ENCODE results near the gene KHDC1L.
"Not testable (repeated sequence)": the region's sequence is repeated elsewhere in the genome, so short reads cannot be mapped to it uniquely, and the experiment has no call there.

Gene KHDC1L

DNA sequence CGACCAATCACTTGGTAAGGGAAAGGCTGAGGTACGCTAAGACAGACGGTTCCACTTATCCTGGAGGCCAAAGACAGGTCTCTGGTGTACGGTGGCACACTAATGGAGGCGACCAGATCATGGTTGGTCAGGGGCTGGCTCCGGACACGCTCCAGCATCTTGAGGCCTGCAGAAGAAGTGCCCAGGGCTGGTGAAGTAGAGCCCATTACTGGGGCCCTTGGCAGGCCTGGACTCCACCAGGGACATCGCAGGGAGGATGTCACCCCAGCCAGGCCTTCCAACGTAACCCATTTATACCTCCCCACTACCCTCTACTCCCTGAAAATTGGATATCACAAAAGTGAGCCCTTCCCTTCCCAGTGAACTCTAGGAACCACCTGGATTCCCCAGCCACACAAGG is 16.2 kb downstream of the KHDC1L start:
- no peaks in the 10 kb centered on the region for H3K4me1 ChIP-seq (ENCODE audit: control insufficient read depth, insufficient read depth, low read length)
- no peak overlapping the region for H3K27ac ChIP-seq (ENCODE audit: insufficient read depth, low read depth, low read length, poor library complexity, severe bottlenecking)
- H3K9me3 ChIP-seq (ENCODE audit: control insufficient read depth, low read length), result no peaks in the 10 kb centered on the region
- no peaks in the 10 kb centered on the region for H3K27me3 ChIP-seq (ENCODE audit: control insufficient read depth, insufficient read depth, low read length, poor library complexity, severe bottlenecking)
- 77 to 83% methylated on average over 9 of the region's 9 CpGs for WGBS, 2 experiments
- H3K4me3 ChIP-seq (ENCODE audit: insufficient read depth, low read depth, low read length), result no peak overlapping the region
- H3K36me3 ChIP-seq (ENCODE audit: control insufficient read depth, insufficient read depth, low read length), result no peaks in the 10 kb centered on the region

DNA sequence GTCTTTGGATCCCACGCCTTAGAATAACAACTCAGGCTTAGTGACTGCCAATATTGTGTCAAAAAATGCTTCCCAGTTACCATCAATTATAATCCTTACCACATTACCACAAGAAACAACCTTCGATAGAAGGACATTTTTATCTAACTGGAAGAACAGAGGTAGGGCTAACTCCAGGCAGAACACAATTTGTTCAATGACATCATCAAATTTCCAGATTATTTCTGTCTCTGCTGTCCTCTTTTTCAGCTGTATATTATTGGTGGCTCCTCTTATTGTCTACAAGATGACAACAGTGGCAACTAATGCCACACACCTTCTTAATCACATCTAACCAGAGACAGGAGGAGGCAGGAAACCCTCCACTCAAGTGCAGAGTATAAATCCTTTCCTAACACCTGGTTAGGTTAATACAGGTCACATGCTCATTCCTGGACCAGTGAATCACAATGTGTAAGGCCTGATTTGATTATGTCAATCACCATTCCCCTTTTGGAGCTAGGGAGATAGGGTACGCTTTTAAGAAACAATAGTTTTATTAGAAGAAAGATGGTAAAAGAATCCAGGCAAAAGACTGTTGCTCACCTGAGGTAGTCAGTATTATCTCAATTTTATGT is 18.0 kb downstream of the KHDC1L start:
- Histone ChIP-seq H3K36me3 (ENCODE audit: control insufficient read depth, insufficient read depth, low read length) (no peaks in the 10 kb centered on the region), H3K4me1 (ENCODE audit: control insufficient read depth, insufficient read depth, low read length) (no peaks in the 10 kb centered on the region), H3K27me3 (ENCODE audit: control insufficient read depth, insufficient read depth, low read length, poor library complexity, severe bottlenecking) (no peaks in the 10 kb centered on the region), H3K9me3 (ENCODE audit: control insufficient read depth, low read length) (no peaks in the 10 kb centered on the region), H3K4me3 (ENCODE audit: insufficient read depth, low read depth, low read length) (no peak overlapping the region), H3K27ac (ENCODE audit: insufficient read depth, low read depth, low read length, poor library complexity, severe bottlenecking) (no peak overlapping the region)
- 93 to 97% methylated on average over 3 of the region's 3 CpGs for WGBS, 2 experiments

DNA sequence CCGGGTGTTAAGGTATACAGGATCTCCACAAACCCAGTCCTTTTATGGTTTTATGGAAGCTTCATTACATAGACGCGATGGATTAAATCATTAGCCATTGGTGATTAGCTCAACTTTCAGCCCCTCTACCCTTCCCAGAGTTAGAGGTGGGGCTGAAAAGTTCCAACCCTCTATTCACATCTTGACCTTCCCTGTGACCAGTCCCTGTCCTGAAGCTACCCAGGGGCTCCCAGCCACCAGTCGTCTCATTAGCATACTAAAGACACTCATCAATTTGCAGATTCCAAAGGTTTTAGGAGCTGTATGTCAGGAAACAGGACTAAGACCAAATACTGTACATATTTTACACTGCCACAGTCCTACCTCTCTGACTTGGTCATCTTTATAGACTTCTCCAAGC is 21.0 kb downstream of the KHDC1L start:
- no peaks in the 10 kb centered on the region for H3K36me3 ChIP-seq (ENCODE audit: control insufficient read depth, insufficient read depth, low read length)
- no peaks in the 10 kb centered on the region for H3K4me1 ChIP-seq (ENCODE audit: control insufficient read depth, insufficient read depth, low read length)
- no peaks in the 10 kb centered on the region for H3K9me3 ChIP-seq (ENCODE audit: control insufficient read depth, low read length)
- H3K4me3 ChIP-seq (ENCODE audit: insufficient read depth, low read depth, low read length), result no peak overlapping the region
- H3K27ac ChIP-seq (ENCODE audit: insufficient read depth, low read depth, low read length, poor library complexity, severe bottlenecking), result no peak overlapping the region
- 67 to 74% methylated on average over 4 of the region's 4 CpGs for WGBS, 2 experiments
- no peaks in the 10 kb centered on the region for H3K27me3 ChIP-seq (ENCODE audit: control insufficient read depth, insufficient read depth, low read length, poor library complexity, severe bottlenecking)

DNA sequence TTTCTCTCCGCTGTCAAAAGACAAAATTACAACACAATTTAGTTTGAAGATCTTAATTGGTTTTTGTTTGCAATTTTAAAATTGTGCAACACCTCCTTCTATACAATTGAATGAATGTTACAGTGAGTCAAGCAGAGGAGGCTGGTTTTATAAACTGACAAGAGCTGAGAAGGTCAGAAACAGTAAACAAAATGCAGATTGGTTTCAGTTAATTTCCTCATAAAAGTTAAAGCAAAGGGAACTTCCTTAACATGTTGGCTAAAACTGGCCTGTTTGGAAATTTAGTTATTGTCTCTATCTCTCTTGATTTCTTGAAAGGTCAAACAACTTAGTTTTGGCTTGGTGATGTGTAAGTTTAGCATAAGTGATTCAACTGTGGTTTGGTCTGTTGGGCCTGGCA is 22.2 kb downstream of the KHDC1L start:
- 78% methylated on average over 1 of the region's 1 CpG; no CpG with 5 or more reads in 1 of the 2 experiments for WGBS, 2 experiments
- Histone ChIP-seq H3K27ac (ENCODE audit: insufficient read depth, low read depth, low read length, poor library complexity, severe bottlenecking) (no peak overlapping the region), H3K9me3 (ENCODE audit: control insufficient read depth, low read length) (no peaks in the 10 kb centered on the region), H3K36me3 (ENCODE audit: control insufficient read depth, insufficient read depth, low read length) (no peaks in the 10 kb centered on the region), H3K4me3 (ENCODE audit: insufficient read depth, low read depth, low read length) (no peak overlapping the region), H3K27me3 (ENCODE audit: control insufficient read depth, insufficient read depth, low read length, poor library complexity, severe bottlenecking) (no peaks in the 10 kb centered on the region), H3K4me1 (ENCODE audit: control insufficient read depth, insufficient read depth, low read length) (no peaks in the 10 kb centered on the region)

DNA sequence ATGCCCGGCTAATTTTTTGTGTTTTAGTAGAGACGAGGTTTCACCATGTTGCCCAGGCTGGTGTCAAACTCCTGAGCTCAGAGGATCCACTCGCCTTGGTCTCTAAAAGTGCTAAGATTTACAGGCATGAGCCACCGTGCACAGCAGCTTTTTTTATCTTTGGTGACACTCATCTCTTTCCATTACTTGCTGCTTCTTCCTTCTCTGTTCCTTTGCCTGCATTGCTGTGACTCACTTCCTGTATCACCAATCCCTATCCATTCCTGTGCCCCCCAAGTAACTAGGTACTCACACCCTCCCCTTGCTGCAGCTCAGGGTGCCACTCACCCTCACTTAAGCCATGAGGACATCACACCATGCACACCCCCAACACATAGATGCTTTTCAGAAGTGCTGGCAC is 24.6 kb downstream of the KHDC1L start:
- no peaks in the 10 kb centered on the region for H3K36me3 ChIP-seq (ENCODE audit: control insufficient read depth, insufficient read depth, low read length)
- no peaks in the 10 kb centered on the region for H3K27me3 ChIP-seq (ENCODE audit: control insufficient read depth, insufficient read depth, low read length, poor library complexity, severe bottlenecking)
- 91% methylated on average over 4 of the region's 4 CpGs for WGBS, 2 experiments

DNA sequence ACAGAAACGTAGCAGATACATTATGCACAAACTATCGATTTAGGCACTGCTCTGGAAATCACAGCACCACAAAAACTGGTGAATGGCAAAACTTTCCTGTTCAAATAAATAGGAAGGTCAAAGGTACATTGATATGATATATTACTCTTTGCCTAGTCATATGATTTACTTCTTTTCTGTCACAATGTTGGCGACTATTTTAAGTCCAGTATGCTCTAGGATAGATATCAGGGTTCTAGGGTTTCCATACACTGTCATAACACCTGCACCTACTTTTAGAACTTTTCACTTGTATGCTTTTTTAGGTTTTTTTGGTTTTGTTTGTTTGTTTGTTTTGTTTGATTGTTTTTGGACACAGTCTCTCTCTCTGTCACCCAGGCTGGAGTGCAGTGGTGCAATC is 25.0 kb downstream of the KHDC1L start:
- no peaks in the 10 kb centered on the region for H3K27me3 ChIP-seq (ENCODE audit: control insufficient read depth, insufficient read depth, low read length, poor library complexity, severe bottlenecking)
- no peak overlapping the region for H3K27ac ChIP-seq (ENCODE audit: insufficient read depth, low read depth, low read length, poor library complexity, severe bottlenecking)
- no peaks in the 10 kb centered on the region for H3K9me3 ChIP-seq (ENCODE audit: control insufficient read depth, low read length)
- no peaks in the 10 kb centered on the region for H3K4me1 ChIP-seq (ENCODE audit: control insufficient read depth, insufficient read depth, low read length)
- 92 to 97% methylated on average over 3 of the region's 3 CpGs for WGBS, 2 experiments
- no peak overlapping the region for H3K4me3 ChIP-seq (ENCODE audit: insufficient read depth, low read depth, low read length)
- no peaks in the 10 kb centered on the region for H3K36me3 ChIP-seq (ENCODE audit: control insufficient read depth, insufficient read depth, low read length)

More for the DNA sequence above, 24.6 kb downstream of the KHDC1L start:
- Histone ChIP-seq H3K9me3 (ENCODE audit: control insufficient read depth, low read length) (no peaks in the 10 kb centered on the region), H3K27ac (ENCODE audit: insufficient read depth, low read depth, low read length, poor library complexity, severe bottlenecking) (no peak overlapping the region), H3K4me3 (ENCODE audit: insufficient read depth, low read depth, low read length) (no peak overlapping the region), H3K4me1 (ENCODE audit: control insufficient read depth, insufficient read depth, low read length) (no peaks in the 10 kb centered on the region)

DNA sequence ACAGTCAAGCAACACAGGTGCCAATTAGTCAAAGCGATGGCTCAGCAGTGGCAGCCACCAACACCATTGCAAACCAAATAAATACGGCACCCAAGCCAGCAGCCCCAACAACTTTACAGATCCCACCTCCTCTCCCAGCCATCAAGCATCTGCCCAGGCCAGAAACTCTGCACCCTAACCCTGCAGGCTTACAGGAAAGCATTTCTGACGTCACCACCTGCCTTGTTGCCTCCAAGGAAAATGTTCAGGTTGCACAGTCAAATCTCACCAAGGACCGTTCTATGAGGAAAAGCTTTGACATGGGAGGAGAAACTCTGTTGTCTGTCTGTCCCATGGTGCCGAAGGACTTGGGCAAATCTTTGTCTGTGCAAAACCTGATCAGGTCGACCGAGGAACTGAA is 30.6 kb downstream of the KHDC1L start:
- Histone ChIP-seq H3K36me3 (ENCODE audit: control insufficient read depth, insufficient read depth, low read length) (no peaks in the 10 kb centered on the region), H3K27me3 (ENCODE audit: control insufficient read depth, insufficient read depth, low read length, poor library complexity, severe bottlenecking) (no peaks in the 10 kb centered on the region), H3K27ac (ENCODE audit: insufficient read depth, low read depth, low read length, poor library complexity, severe bottlenecking) (no peak overlapping the region), H3K4me1 (ENCODE audit: control insufficient read depth, insufficient read depth, low read length) (no peaks in the 10 kb centered on the region), H3K9me3 (ENCODE audit: control insufficient read depth, low read length) (no peaks in the 10 kb centered on the region), H3K4me3 (ENCODE audit: insufficient read depth, low read depth, low read length) (no peak overlapping the region)
- WGBS, 2 experiments, result 93% methylated on average over 7 of the region's 7 CpGs

DNA sequence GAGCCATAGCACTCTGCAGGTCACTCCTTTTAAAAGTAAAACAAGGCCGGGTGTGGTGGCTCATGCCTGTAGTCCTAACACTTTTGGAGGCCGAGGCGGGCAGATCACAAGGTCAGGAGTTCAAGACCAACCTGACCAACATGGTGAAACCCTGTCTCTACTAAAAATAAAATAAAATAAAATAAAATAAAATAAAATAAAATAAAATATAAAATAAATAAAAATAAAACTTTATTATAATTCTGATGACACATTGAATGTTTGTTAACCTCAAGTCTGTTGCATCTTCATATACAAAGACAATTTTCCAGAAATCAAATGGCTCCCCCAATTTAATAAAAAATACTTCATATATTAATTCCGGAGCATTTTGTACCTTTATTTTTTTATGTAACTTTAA is 32.0 kb downstream of the KHDC1L start:
- not testable (repeated sequence) for H3K27me3 ChIP-seq (ENCODE audit: control insufficient read depth, insufficient read depth, low read length, poor library complexity, severe bottlenecking); H3K36me3 ChIP-seq (ENCODE audit: control insufficient read depth, insufficient read depth, low read length); H3K9me3 ChIP-seq (ENCODE audit: control insufficient read depth, low read length); H3K4me1 ChIP-seq (ENCODE audit: control insufficient read depth, insufficient read depth, low read length); H3K27ac ChIP-seq (ENCODE audit: insufficient read depth, low read depth, low read length, poor library complexity, severe bottlenecking); H3K4me3 ChIP-seq (ENCODE audit: insufficient read depth, low read depth, low read length)
- WGBS, 2 experiments, result 96 to 97% methylated on average over 3 of the region's 4 CpGs

DNA sequence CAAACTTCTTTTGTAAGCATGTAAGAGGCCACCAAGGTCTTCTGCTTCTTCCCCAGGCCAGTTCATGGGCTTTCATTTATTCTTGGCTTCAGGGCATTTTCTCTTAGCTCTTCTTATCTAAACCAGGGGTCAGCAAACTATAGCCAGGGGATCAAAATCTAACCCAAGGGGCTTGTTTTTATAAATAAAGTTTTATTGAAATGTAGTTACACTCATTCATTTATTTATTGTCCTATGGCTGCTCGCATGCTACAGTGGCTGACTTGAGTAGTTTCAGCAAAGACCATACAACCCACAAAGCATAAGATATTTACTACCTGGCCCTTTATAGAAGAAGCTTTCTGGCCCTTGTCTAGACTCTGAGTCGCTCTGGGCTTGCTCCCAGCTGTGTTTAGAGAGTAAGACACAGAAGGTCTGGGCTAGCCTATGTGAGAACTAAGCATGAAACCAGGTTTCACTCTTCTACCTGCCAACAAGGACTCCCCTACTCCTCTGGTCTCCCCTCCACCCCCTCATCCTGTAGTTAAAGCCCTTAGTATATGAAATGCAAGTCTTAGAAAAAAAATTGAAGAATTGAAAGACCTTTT is 43.2 kb downstream of the KHDC1L start:
- Histone ChIP-seq H3K4me3 (ENCODE audit: insufficient read depth, low read depth, low read length) (no peak overlapping the region), H3K36me3 (ENCODE audit: control insufficient read depth, insufficient read depth, low read length) (no peaks in the 10 kb centered on the region), H3K27ac (ENCODE audit: insufficient read depth, low read depth, low read length, poor library complexity, severe bottlenecking) (no peak overlapping the region), H3K27me3 (ENCODE audit: control insufficient read depth, insufficient read depth, low read length, poor library complexity, severe bottlenecking) (no peaks in the 10 kb centered on the region), H3K4me1 (ENCODE audit: control insufficient read depth, insufficient read depth, low read length) (no peaks in the 10 kb centered on the region), H3K9me3 (ENCODE audit: control insufficient read depth, low read length) (no peaks in the 10 kb centered on the region)
- 87 to 90% methylated on average over 2 of the region's 2 CpGs for WGBS, 2 experiments

DNA sequence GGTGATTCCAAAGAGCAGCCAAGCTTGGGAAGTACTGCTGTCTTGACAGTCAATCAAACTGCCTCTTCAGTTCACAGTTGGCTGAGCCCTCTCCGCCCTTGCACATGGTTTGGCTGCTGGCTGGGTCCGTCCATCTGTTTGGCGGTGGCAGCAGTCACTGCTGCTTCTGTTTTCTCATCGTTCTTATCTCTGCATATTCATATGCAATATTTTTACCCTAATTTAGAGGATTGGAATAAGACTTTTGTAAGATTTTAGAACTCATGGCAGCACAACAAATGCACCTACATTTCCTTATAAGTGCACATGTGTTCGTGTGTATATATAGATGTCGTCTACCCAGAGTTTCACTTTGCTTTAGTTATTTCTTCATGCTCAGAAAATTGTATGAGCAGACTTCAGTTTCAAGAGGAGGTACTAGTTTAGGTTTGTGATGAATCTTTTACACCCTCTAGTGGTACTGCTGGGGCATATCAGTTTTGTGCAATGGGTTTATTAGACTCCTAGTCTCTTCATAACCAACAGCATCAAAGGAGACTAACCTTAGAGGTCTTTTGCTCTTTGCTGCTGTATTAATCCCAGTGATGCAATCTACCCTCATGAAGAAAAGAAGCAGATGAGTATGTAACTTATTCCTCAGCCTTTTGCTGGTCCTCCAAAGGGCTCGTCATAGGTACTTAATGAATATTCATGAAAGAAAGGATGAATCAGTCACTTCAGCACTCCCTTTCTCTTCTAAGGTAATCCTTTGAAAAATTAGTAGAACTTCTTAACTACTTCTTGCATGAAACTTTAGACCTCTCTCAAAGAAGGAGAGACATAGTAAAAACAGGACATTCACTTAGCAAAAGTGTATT is 44.3 kb downstream of the KHDC1L start:
- no peak overlapping the region for H3K4me3 ChIP-seq (ENCODE audit: insufficient read depth, low read depth, low read length)
- WGBS, 2 experiments, result 55 to 62% methylated on average over 6 to 7 of the region's 7 CpGs
- H3K27me3 ChIP-seq (ENCODE audit: control insufficient read depth, insufficient read depth, low read length, poor library complexity, severe bottlenecking), result no peaks in the 10 kb centered on the region
- no peaks in the 10 kb centered on the region for H3K4me1 ChIP-seq (ENCODE audit: control insufficient read depth, insufficient read depth, low read length)
- no peaks in the 10 kb centered on the region for H3K9me3 ChIP-seq (ENCODE audit: control insufficient read depth, low read length)
- H3K36me3 ChIP-seq (ENCODE audit: control insufficient read depth, insufficient read depth, low read length), result no peaks in the 10 kb centered on the region
- no peak overlapping the region for H3K27ac ChIP-seq (ENCODE audit: insufficient read depth, low read depth, low read length, poor library complexity, severe bottlenecking)
